HG03354 (cell line): Measurements from ENCODE around the gene KRTAP6-2.

ENCODE experiments used
- ATAC-seq: cut with Tn5 transposase; IDR thresholded peaks from one replicate; pipeline ENCODE4 v1.9.1; 2021; ENCODE audit warnings: mild to moderate bottlenecking; ENCODE audit not compliant: unreplicated experiment, poor library complexity, severe bottlenecking

The KRTAP6-2 gene

GRCh38 chr21:30579346-30579745 is 19.4 kb downstream of the KRTAP6-2 start:
- no peak for ATAC-seq

DNA sequence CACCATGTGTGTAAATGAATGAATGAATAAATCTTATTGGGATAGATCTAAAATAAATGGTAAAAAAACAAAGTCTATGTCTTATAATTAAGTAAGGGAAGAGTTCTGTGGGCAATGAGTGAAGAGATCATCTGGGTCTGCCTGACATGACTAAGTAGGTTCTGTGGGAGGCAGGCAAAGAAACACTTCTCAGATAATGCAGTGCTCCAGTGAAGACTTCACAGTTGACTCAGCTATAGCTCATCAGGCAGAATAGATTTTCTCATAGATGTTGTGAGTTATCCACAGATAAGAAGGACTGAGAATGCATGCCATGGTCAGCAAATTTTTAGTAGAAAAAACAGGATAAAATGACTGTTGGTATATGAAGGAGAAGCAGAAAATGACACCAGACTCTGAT is 20.9 kb downstream of the KRTAP6-2 start:
- ATAC-seq, result no peak

DNA sequence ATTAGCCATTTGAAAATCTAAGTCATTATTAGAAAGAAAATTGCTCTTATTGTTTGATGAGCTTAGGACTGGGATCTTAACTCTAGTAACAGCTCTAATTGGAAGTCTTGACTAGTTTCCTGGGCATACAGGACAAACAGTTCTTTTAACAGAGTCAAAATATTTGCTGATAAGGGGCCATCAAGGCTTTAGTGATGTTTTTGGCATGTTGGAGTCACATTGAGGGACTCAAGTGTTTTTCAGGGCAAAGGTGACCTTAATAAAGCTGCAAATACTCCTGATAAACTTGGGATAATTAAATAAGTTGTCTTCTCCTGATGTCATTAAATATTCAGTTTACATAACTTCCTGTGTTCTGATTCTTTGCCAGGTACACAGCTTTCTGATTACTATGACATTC is 31.1 kb downstream of the KRTAP6-2 start:
- ATAC-seq, result no peak

- no peak for ATAC-seq
Measured at GRCh38 chr21:30563630-30564029, 35.1 kb downstream of the KRTAP6-2 start.

DNA sequence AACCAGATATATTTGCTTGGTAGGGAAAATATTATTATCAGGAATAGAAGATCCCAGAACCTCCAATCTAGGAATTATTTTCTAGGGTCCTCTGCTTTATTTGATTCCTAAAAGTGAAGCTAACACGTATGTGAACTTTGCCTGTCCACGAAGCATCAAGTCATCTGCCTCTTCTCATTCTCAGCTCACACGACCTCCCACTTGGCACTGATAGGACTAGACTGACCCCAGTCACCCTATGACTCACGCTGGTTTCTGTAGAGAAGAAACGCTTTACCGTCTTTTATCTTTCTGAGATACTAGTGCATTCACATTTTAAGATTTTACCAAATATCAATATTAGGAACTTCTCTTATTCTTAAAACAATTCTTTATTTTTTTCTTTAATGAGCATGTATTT is 35.6 kb downstream of the KRTAP6-2 start:
- no peak for ATAC-seq

DNA sequence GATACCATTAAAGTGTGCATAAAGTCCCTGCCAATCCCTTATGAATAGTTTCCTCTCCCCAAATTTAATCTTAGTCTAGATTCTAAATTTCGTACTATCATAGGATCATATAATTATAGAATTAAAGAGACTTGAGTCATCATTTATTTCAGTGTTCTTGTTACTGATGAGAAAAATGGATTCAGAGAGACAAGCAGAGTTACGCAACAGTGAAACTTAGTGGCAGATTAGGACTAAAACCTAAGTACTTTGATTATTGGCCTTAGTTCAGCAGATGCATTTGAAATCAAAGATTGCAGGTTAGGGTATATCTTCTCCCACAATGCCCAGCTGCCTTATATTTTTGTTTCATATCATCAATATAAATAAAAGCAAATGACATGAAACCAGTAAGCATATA is 36.7 kb downstream of the KRTAP6-2 start:
- ATAC-seq, result no peak

DNA sequence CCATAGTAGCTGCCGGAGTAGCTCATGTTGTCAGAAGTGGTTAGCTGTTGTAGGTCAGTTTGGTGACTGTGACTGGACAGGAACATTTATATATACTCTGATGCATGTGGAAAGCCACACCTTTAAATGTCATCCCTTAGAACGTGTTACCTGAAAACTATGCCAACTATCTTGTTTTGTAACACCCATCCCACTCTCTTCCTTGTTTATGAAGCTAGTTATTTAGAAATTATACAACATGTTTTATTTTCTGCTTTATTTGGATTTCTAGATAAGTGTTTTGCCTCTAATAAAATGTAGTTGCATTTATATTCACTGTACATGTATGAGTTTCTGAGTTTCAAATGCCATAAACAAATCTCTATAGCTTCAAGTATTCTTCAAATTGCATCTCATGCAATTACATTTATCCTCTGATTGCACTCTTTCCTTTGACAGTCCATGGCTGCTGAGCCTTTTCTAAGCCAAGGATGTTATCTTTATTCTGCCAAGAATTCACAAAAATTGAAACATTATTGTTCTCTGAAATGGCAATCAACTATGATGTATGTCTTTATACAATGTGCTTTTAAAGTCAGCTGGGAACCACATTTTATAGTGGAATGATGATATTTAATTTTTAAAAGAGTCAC is 37.3 kb downstream of the KRTAP6-2 start, which contains the start of gene KRTAP19-7:
TSS of gene KRTAP19-7 (minus strand) at position 51 of the 632 bp plus-strand sequence. CDS start at position 26, 25 bp downstream.
- ATAC-seq, result no peak

DNA sequence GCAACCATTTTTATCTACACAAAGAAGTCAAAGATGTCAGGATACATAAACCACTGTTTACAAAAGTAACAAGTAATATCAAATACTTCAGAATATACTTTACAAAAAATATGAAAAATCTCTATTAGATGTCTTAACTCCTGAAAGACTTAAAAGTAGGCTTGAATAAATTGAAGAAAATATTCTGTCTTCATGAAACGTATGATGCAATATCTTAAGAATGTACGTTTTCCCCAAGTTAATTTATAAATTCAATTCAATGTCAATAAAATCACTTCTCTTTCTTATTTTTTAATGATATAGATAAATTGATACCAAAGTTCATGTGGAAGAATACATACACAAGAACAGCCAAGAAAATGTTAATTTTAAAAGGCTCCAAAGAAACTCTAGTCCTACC is 43.6 kb downstream of the KRTAP6-2 start:
- ATAC-seq, result no peak

GRCh38 chr21:30552782-30553181 is 45.9 kb downstream of the KRTAP6-2 start:
- ATAC-seq, result no peak
